ENCODE results near the gene TRAPPC3.

The TRAPPC3 gene

GRCh38 chr1:36183309-36183856 is 34.1 kb upstream of the TRAPPC3 start:
- Histone ChIP-seq H3K27ac (ENCODE audit: low read depth, low read length) (no peak overlapping the region), H3K9me3 (ENCODE audit: insufficient read depth, low read length) (no peaks in the 10 kb centered on the region), H3K4me2 (ENCODE audit: low read depth, low read length, poor library complexity, severe bottlenecking) (no peak overlapping the region), H3F3A (ENCODE audit: insufficient read depth) (no peaks in the 10 kb centered on the region), H3K4me3 (ENCODE audit: insufficient read depth, low read length, poor library complexity, severe bottlenecking) (no peak overlapping the region), H3K27me3 (ENCODE audit: low read length) (no peaks in the 10 kb centered on the region), H3K36me3 (ENCODE audit: low read length) (no peaks in the 10 kb centered on the region), H3K79me2 (ENCODE audit: insufficient read depth, low read length) (no peaks in the 10 kb centered on the region), H3K9me2 (replicated peaks; ENCODE audit: insufficient read depth, low read length) (no peaks in the 10 kb centered on the region), H3K9ac (ENCODE audit: low read length) (no peak overlapping the region), H4K20me1 (ENCODE audit: low read depth, low read length) (no peaks in the 10 kb centered on the region), H2AFZ (ENCODE audit: low read depth, low read length, severe bottlenecking) (no peak overlapping the region)
- no peak for TF ChIP-seq CTCF (IDR thresholded peaks at IDR 0.05; ENCODE audit: insufficient read depth, low read length, poor library complexity, severe bottlenecking)

GRCh38 chr1:36182734-36183133 is 33.4 kb upstream of the TRAPPC3 start:
- Histone ChIP-seq H3K4me3 (ENCODE audit: insufficient read depth, low read length, poor library complexity, severe bottlenecking) (no peak overlapping the region), H3K27me3 (ENCODE audit: low read length) (no peaks in the 10 kb centered on the region), H3K27ac (ENCODE audit: low read depth, low read length) (no peak overlapping the region), H3K9me2 (replicated peaks; ENCODE audit: insufficient read depth, low read length) (no peaks in the 10 kb centered on the region), H3K9me3 (ENCODE audit: insufficient read depth, low read length) (no peaks in the 10 kb centered on the region), H3F3A (ENCODE audit: insufficient read depth) (no peaks in the 10 kb centered on the region), H3K9ac (ENCODE audit: low read length) (no peak overlapping the region), H3K36me3 (ENCODE audit: low read length) (no peaks in the 10 kb centered on the region), H4K20me1 (ENCODE audit: low read depth, low read length) (no peaks in the 10 kb centered on the region), H2AFZ (ENCODE audit: low read depth, low read length, severe bottlenecking) (no peak overlapping the region), H3K79me2 (ENCODE audit: insufficient read depth, low read length) (no peaks in the 10 kb centered on the region), H3K4me2 (ENCODE audit: low read depth, low read length, poor library complexity, severe bottlenecking) (no peak overlapping the region)
- TF ChIP-seq EZH2phosphoT487 (conservative IDR thresholded peaks at IDR 0.05; ENCODE audit: low read length) (no peak), CTCF (IDR thresholded peaks at IDR 0.05; ENCODE audit: insufficient read depth, low read length, poor library complexity, severe bottlenecking) (no peak)

GRCh38 chr1:36179220-36179600 is 29.9 kb upstream of the TRAPPC3 start:
- Histone ChIP-seq H4K20me1 (ENCODE audit: low read depth, low read length) (no peaks in the 10 kb centered on the region), H3K79me2 (ENCODE audit: insufficient read depth, low read length) (no peaks in the 10 kb centered on the region), H3K27ac (ENCODE audit: low read depth, low read length) (no peak overlapping the region), H3K9me2 (replicated peaks; ENCODE audit: insufficient read depth, low read length) (no peaks in the 10 kb centered on the region), H3K4me2 (ENCODE audit: low read depth, low read length, poor library complexity, severe bottlenecking) (no peak overlapping the region), H3K9me3 (ENCODE audit: insufficient read depth, low read length) (no peaks in the 10 kb centered on the region), H2AFZ (ENCODE audit: low read depth, low read length, severe bottlenecking) (no peak overlapping the region), H3F3A (ENCODE audit: insufficient read depth) (no peaks in the 10 kb centered on the region), H3K9ac (ENCODE audit: low read length) (no peak overlapping the region), H3K4me3 (ENCODE audit: insufficient read depth, low read length, poor library complexity, severe bottlenecking) (no peak overlapping the region), H3K27me3 (ENCODE audit: low read length) (no peaks in the 10 kb centered on the region), H3K36me3 (ENCODE audit: low read length) (no peaks in the 10 kb centered on the region)
- TF ChIP-seq EZH2phosphoT487 (conservative IDR thresholded peaks at IDR 0.05; ENCODE audit: low read length) (no peak), CTCF (IDR thresholded peaks at IDR 0.05; ENCODE audit: insufficient read depth, low read length, poor library complexity, severe bottlenecking) (no peak)

Measured in SU-DHL-6 (cell line).